IMR-90 (cell line): Measurements from ENCODE around the gene GARS1. TPM values are rescaled to one million over a fixed set of nuclear protein-coding genes. Genes with fewer than 3 reads are reported as not detected.

Source experiments
- ATAC-seq: fragments of 200-7000 bp; cut with Tn5 transposase; 2 replicates; pipeline ENCODE4 v1.9.1; 2020; ENCODE audit warnings: low read depth, mild to moderate bottlenecking, moderate library complexity
- BruUV-seq: library from RNA; stranded (reverse); fragments of 400-500 nt; replicated peaks from 2 replicates; lab custom pipeline; 2021; lab: Mats Ljungman, UMichigan
- CTCF ChIA-PET: fragments of 300-600 bp; formaldehyde crosslinking; extraction: SDS; loops from one replicate; lab custom pipeline; 2021; ENCODE audit warnings: antibody characterized with exemption; lab: Yijun Ruan, JAX
- POLR2A ChIA-PET: fragments of 300-600 bp; sonication (Branson Sonifier 250); formaldehyde crosslinking; loops from one replicate; lab custom pipeline; 2022; ENCODE audit warnings: antibody characterized with exemption; ENCODE audit not compliant: unreplicated experiment; lab: Charles Lee
- DNase-seq: peaks from one replicate; pipeline ENCODE4 v3.0.0; 2013
- H2AFZ ChIP-seq: replicated peaks from 2 replicates; pipeline ENCODE3; 2013; ENCODE audit warnings: low read length, mild to moderate bottlenecking; ENCODE audit not compliant: poor library complexity
- H2AK5ac ChIP-seq: 2 replicates; pipeline ENCODE4 v1.6.1; 2013; ENCODE audit warnings: low read depth, low read length, inconsistent platforms
- H2AK9ac ChIP-seq: replicated peaks from 2 replicates; pipeline ENCODE3; 2013; ENCODE audit warnings: mild to moderate bottlenecking, low read depth, low read length, moderate library complexity; ENCODE audit not compliant: poor library complexity
- H2BK120ac ChIP-seq: 2 replicates; pipeline ENCODE4 v1.6.1; 2013; ENCODE audit warnings: low read depth, low read length, inconsistent platforms
- H2BK15ac ChIP-seq: 3 replicates; pipeline ENCODE4 v1.6.1; 2013; ENCODE audit warnings: low read depth, low read length, inconsistent platforms
- H2BK20ac ChIP-seq: 2 replicates; pipeline ENCODE4 v1.6.1; 2013; ENCODE audit warnings: low read depth, mild to moderate bottlenecking, inconsistent platforms, low read length, moderate library complexity
- H2BK5ac ChIP-seq: 2 replicates; pipeline ENCODE4 v1.6.1; 2013; ENCODE audit warnings: mild to moderate bottlenecking, low read depth, low read length, inconsistent platforms; ENCODE audit not compliant: poor library complexity, severe bottlenecking
- H3K14ac ChIP-seq: replicated peaks from 2 replicates; pipeline ENCODE4 v1.6.1; 2013; ENCODE audit warnings: low read depth, low read length, inconsistent platforms
- H3K18ac ChIP-seq: 2 replicates; pipeline ENCODE4 v1.6.1; 2013; ENCODE audit warnings: low read depth, low read length, control low read depth
- H3K23ac ChIP-seq: 2 replicates; pipeline ENCODE4 v1.6.1; 2013; ENCODE audit warnings: low read depth, low read length, inconsistent platforms
- H3K27ac ChIP-seq: 2 replicates; pipeline ENCODE4 v1.5.1; 2013; ENCODE audit warnings: mild to moderate bottlenecking, control low read depth, low read length; ENCODE audit not compliant: insufficient read depth
- H3K27me3 ChIP-seq: 2 replicates; pipeline ENCODE4 v1.6.1; 2013; ENCODE audit warnings: low read length; ENCODE audit not compliant: control insufficient read depth, insufficient read depth
- H3K36me3 ChIP-seq: 2 replicates; pipeline ENCODE4 v1.6.1; 2013; ENCODE audit warnings: low read length, mixed read lengths; ENCODE audit not compliant: control insufficient read depth, insufficient read depth
- H3K4ac ChIP-seq: 2 replicates; pipeline ENCODE4 v1.6.1; 2013; ENCODE audit warnings: low read depth, low read length, inconsistent platforms
- H3K4me1 ChIP-seq: 2 replicates; pipeline ENCODE4 v1.6.1; 2013; ENCODE audit warnings: low read length, mixed read lengths; ENCODE audit not compliant: control insufficient read depth, insufficient read depth
- H3K4me2 ChIP-seq: 2 replicates; pipeline ENCODE4 v1.6.1; 2013; ENCODE audit warnings: low read depth, mild to moderate bottlenecking, control low read depth, low read length, moderate library complexity
- H3K4me3 ChIP-seq: 2 replicates; pipeline ENCODE4 v1.5.1; 2013; ENCODE audit warnings: low read depth, mild to moderate bottlenecking, control low read depth, low read length, moderate library complexity; ENCODE audit not compliant: insufficient read depth
- H3K56ac ChIP-seq: 2 replicates; pipeline ENCODE4 v1.6.1; 2013; ENCODE audit warnings: low read length, inconsistent platforms; ENCODE audit not compliant: insufficient read depth; ENCODE audit errors: extremely low read depth
- H3K79me1 ChIP-seq, 2 experiments: 2 replicates each; pipeline ENCODE4 v1.6.1; 2013; ENCODE audit warnings: low read length in 2 of 2, inconsistent platforms in 1 of 2, low read depth in 1 of 2
- H3K9ac ChIP-seq: 2 replicates; pipeline ENCODE4 v1.6.1; 2013; ENCODE audit warnings: low read depth, low read length, control low read depth
- H3K9me1 ChIP-seq: 2 replicates; pipeline ENCODE4 v1.6.1; 2013; ENCODE audit warnings: low read length, inconsistent platforms; ENCODE audit not compliant: insufficient read depth
- H3K9me3 ChIP-seq: 2 replicates; pipeline ENCODE4 v1.6.1; 2013; ENCODE audit warnings: low read length; ENCODE audit not compliant: control insufficient read depth, insufficient read depth
- H4K20me1 ChIP-seq: 2 replicates; pipeline ENCODE4 v1.6.1; 2013; ENCODE audit warnings: low read length, inconsistent platforms; ENCODE audit not compliant: insufficient read depth
- H4K5ac ChIP-seq: 2 replicates; pipeline ENCODE4 v1.6.1; 2013; ENCODE audit warnings: mild to moderate bottlenecking, low read depth, low read length, control low read depth
- H4K8ac ChIP-seq, 2 experiments: 2 replicates each; pipeline ENCODE4 v1.6.1; 2013; ENCODE audit warnings: low read depth in 2 of 2, low read length in 2 of 2, control low read depth in 1 of 2, inconsistent platforms in 1 of 2
- H4K91ac ChIP-seq: 2 replicates; pipeline ENCODE4 v1.6.1; 2013; ENCODE audit warnings: low read depth, low read length, inconsistent platforms; ENCODE audit not compliant: insufficient read depth
- BHLHE40 ChIP-seq: fragments of 150-350 bp; IDR thresholded peaks from 2 replicates; pipeline ENCODE4 v1.6.1; 2016; ENCODE audit warnings: mild to moderate bottlenecking, low read depth, low read length
- CEBPB ChIP-seq: IDR thresholded peaks from 2 replicates; pipeline ENCODE4 v1.6.1; 2012; ENCODE audit warnings: low read depth, low read length, improper control_type of control experiment
- CHD1 ChIP-seq: IDR thresholded peaks from 2 replicates; pipeline ENCODE4 v1.6.1; 2012; ENCODE audit warnings: low read depth, low read length, improper control_type of control experiment
- CTCF ChIP-seq: conservative IDR thresholded peaks from 2 replicates; pipeline ENCODE4 v1.5.1; 2012; ENCODE audit warnings: mild to moderate bottlenecking, low read depth, low read length, improper control_type of control experiment
- ELK1 ChIP-seq: fragments of 150-350 bp; IDR thresholded peaks from 2 replicates; pipeline ENCODE4 v1.6.1; 2016; ENCODE audit warnings: low read depth, mild to moderate bottlenecking, low read length, moderate library complexity, borderline replicate concordance
- FOS ChIP-seq: fragments of 150-350 bp; IDR thresholded peaks from 2 replicates; pipeline ENCODE4 v1.6.1; 2016; ENCODE audit warnings: low read depth, low read length
- MAFK ChIP-seq: IDR thresholded peaks from 2 replicates; pipeline ENCODE4 v1.6.1; 2012; ENCODE audit warnings: low read depth, low read length, improper control_type of control experiment
- MAZ ChIP-seq: IDR thresholded peaks from 2 replicates; pipeline ENCODE4 v1.6.1; 2012; ENCODE audit warnings: low read depth, mild to moderate bottlenecking, low read length, improper control_type of control experiment, moderate library complexity, borderline replicate concordance
- MXI1 ChIP-seq: IDR thresholded peaks from 2 replicates; pipeline ENCODE4 v1.6.1; 2012; ENCODE audit warnings: low read depth, mild to moderate bottlenecking, low read length, moderate library complexity, borderline replicate concordance
- NFE2L2 ChIP-seq: fragments of 150-350 bp; IDR thresholded peaks from 2 replicates; pipeline ENCODE4 v1.6.1; 2016; ENCODE audit warnings: low read depth, mild to moderate bottlenecking, low read length
- POLR2A ChIP-seq: IDR thresholded peaks from 2 replicates; pipeline ENCODE4 v1.6.1; 2012; ENCODE audit warnings: mild to moderate bottlenecking, low read depth, low read length
- RAD21 ChIP-seq: IDR thresholded peaks from 2 replicates; pipeline ENCODE4 v1.6.1; 2012; ENCODE audit warnings: low read length, improper control_type of control experiment
- RCOR1 ChIP-seq: IDR thresholded peaks from 2 replicates; pipeline ENCODE4 v1.6.1; 2012; ENCODE audit warnings: mild to moderate bottlenecking, low read length, improper control_type of control experiment; ENCODE audit not compliant: insufficient replicate concordance
- RFX5 ChIP-seq: IDR thresholded peaks from 2 replicates; pipeline ENCODE4 v1.8.0; 2012; ENCODE audit warnings: low read depth, mild to moderate bottlenecking, low read length, moderate library complexity
- SMC3 ChIP-seq: fragments of 150-350 bp; IDR thresholded peaks from 2 replicates; pipeline ENCODE4 v1.6.1; 2016; ENCODE audit warnings: low read depth, mild to moderate bottlenecking, antibody characterized with exemption, low read length, moderate library complexity
- USF2 ChIP-seq: fragments of 150-350 bp; IDR thresholded peaks from 2 replicates; pipeline ENCODE4 v1.6.1; 2017; ENCODE audit warnings: mild to moderate bottlenecking, antibody characterized with exemption, low read length, low read depth
- WGBS, 2 experiments: methylation state at CpG; one replicate each; pipeline versions ENCODE4 v1.1.5 to v1.1.7; 2013; ENCODE audit warnings: missing lambda C conversion rate in 2 of 2; ENCODE audit not compliant: insufficient read length in 1 of 2; ENCODE audit errors: extremely low coverage in 2 of 2; 5-methylcytosine and 5-hydroxymethylcytosine counted together
- dilution Hi-C: fragments of 300-500 bp; cut with HindIII; formaldehyde crosslinking; loops from one replicate; pipeline ENCODE4 v1.14.3; 2018; ENCODE audit warnings: low sequenced_read_pairs; ENCODE audit not compliant: unreplicated experiment
- in situ Hi-C: fragments of 300-500 bp; cut with MboI; formaldehyde crosslinking; loops from 3 replicates; pipeline ENCODE4 v1.14.3; 2019; ENCODE audit warnings: low sequenced_read_pairs, inconsistent platforms, mixed read lengths
- intact Hi-C: fragments of 100-400 bp; cut with micrococcal nuclease; formaldehyde crosslinking; loops from 2 replicates; pipeline ENCODE4 v1.10.0; 2022
- polyA plus RNA-seq, 3 experiments: library from polyadenylated mRNA; depleted of rRNA; stranded (reverse); fragments of >200 nt; gene quantifications; 2 replicates each; pipeline ENCODE4 v1.2.3, GENCODE V29; 2012; ENCODE audit warnings: low replicate concordance in 1 of 3
- total RNA-seq: library from RNA; depleted of rRNA; stranded (reverse); fragments of >200 nt; gene quantifications from 2 replicates; pipeline ENCODE4 v1.2.3, GENCODE V29; 2012

The GARS1 gene
- total and polyA plus RNA-seq, 2 of the 4 experiments (the other 2 are of a cell fraction) = 105 to 551 TPM

GRCh38 chr7:30625283-30625682 is 30.6 kb downstream of the GARS1 start:
- ChIA-PET POLR2A (no interaction called here), CTCF (no interaction called here)
- Histone ChIP-seq H3K79me1 (peaks cover 34 to 36% of the 10 kb centered on the region in 2 experiments), H2AK9ac (no peak overlapping the region), H3K27ac (no peak overlapping the region), H3K4ac (no peak overlapping the region), H3K9me3 (no peaks in the 10 kb centered on the region), H3K4me1 (no peaks in the 10 kb centered on the region), H3K14ac (no peak overlapping the region), H3K9me1 (no peaks in the 10 kb centered on the region; the same call in 1 of the 2 replicates), H4K5ac (no peak overlapping the region), H2AK5ac (no peak overlapping the region), H2BK15ac (no peak overlapping the region), H2BK20ac (no peak overlapping the region), H2BK5ac (no peak overlapping the region), H3K27me3 (no peaks in the 10 kb centered on the region), H3K56ac (no peak overlapping the region), H4K8ac (no peak overlapping the region), H4K91ac (no peak overlapping the region), H3K4me3 (no peak overlapping the region), H2AFZ (no peak overlapping the region), H2BK120ac (no peak overlapping the region), H4K20me1 (peaks cover 20% of the 10 kb centered on the region; the same call in 1 of the 2 replicates), H3K18ac (no peak overlapping the region), H3K23ac (no peak overlapping the region), H3K4me2 (no peak overlapping the region), H3K9ac (no peak overlapping the region), H3K36me3 (peaks cover 42% of the 10 kb centered on the region)
- dilution Hi-C loops (no loop called here), intact Hi-C loops (loop anchor here (5.0 kb wide), 1 partner anchor 117 kb away; no protein-coding TSS in a partner anchor), in situ Hi-C loops (no loop called here)
- TF ChIP-seq BHLHE40 = no peak
- TF ChIP-seq CTCF = no peak
- TF ChIP-seq CHD1 = no peak
- TF ChIP-seq SMC3 = no peak
- no peak for TF ChIP-seq NFE2L2
- TF ChIP-seq ELK1 = no peak
- TF ChIP-seq USF2 = no peak
- TF ChIP-seq MAZ = no peak
- no peak for TF ChIP-seq MXI1
- no peak for TF ChIP-seq MAFK
- TF ChIP-seq CEBPB = no peak
- TF ChIP-seq RFX5 = no peak
- no peak for TF ChIP-seq RAD21
- TF ChIP-seq RCOR1 = no peak
- TF ChIP-seq FOS = no peak
- no peak for TF ChIP-seq POLR2A
- ATAC-seq (no peak), DNase-seq (no peak)
- WGBS, 2 experiments = no CpG with 5 or more reads among the region's 1 CpG
- no TSS peak for BruUV-seq
